Measurements from ENCODE around the gene CD320.

- TF ChIP-seq POLR2A (IDR thresholded peaks at IDR 0.05) (no peak), CTCF (IDR thresholded peaks at IDR 0.05) (no peak)
Observed at GRCh38 chr19:8257052-8257443, 51.1 kb downstream of the CD320 start.
